ENCODE data around the gene TGFBR1. TPM values are rescaled to one million over a fixed set of nuclear protein-coding genes. Genes with fewer than 3 reads are reported as not detected.

TGFBR1 gene
- total and polyA plus RNA-seq, 2 experiments from 2014 or later = 41.7 to 79.4 TPM

- H3K27ac ChIP-seq = peak overlapping the region; percentile 7
- no peak for TF ChIP-seq EZH2phosphoT487 (IDR thresholded peaks at IDR 0.05; ENCODE audit: low read depth, severe bottlenecking, unreplicated experiment)
- TF ChIP-seq EZH2 (IDR thresholded peaks at IDR 0.05; ENCODE audit: borderline replicate concordance) = no peak
- TF ChIP-seq, protein P1, sequence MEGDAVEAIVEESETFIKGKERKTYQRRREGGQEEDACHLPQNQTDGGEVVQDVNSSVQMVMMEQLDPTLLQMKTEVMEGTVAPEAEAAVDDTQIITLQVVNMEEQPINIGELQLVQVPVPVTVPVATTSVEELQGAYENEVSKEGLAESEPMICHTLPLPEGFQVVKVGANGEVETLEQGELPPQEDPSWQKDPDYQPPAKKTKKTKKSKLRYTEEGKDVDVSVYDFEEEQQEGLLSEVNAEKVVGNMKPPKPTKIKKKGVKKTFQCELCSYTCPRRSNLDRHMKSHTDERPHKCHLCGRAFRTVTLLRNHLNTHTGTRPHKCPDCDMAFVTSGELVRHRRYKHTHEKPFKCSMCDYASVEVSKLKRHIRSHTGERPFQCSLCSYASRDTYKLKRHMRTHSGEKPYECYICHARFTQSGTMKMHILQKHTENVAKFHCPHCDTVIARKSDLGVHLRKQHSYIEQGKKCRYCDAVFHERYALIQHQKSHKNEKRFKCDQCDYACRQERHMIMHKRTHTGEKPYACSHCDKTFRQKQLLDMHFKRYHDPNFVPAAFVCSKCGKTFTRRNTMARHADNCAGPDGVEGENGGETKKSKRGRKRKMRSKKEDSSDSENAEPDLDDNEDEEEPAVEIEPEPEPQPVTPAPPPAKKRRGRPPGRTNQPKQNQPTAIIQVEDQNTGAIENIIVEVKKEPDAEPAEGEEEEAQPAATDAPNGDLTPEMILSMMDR (IDR thresholded peaks at IDR 0.05; ENCODE audit: poor library complexity) = no peak
Measured at GRCh38 chr9:99176527-99177013, 71.7 kb downstream of the TGFBR1 start.

DNA sequence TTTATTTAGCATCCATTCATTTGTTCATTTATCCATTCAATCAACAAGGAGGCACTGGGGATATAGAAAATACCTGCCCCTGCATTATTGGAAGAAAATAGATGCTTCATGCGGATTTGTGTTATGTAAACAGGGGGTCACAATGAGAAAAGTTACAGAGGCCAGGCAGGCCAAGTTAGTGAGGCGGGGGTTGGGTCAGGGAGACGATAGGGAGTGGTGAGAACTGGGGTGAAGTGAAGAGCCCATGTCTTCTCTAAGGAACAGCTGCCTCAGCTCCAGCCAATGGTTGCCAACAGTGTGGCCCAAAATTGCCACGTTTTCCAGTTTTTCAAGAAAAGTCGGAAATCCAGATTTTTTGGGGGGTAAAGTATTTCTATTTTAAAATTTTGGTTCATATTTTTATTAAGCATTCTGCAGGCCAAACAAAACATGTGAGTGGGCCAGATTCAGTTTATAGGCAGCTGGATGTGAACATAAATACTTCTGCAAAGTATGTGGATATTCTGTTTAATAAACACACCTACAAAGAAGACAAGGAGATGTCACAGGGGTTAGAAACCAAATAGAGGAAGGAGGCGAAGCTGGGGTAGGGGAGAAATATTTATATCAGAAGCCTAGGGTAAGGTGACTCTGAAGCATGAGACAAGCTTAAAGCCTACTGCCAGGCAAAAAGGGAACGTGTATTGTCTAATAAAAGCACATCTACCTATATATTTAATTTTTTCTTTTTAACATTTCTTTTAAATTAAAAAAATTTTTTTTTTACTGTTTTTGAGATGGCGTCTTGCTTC lies 72.9 kb downstream of the TGFBR1 start:
- Histone ChIP-seq H3K9me2 (replicated peaks; ENCODE audit: insufficient read depth) (no peaks in the 10 kb centered on the region), H3K4me3 (no peak overlapping the region), H3K4me1 (ENCODE audit: insufficient read depth) (peaks cover 21% of the 10 kb centered on the region), H4K20me1 (ENCODE audit: insufficient read depth, poor library complexity, severe bottlenecking) (no peaks in the 10 kb centered on the region), H2AFZ (no peak overlapping the region), H3K9me3 (ENCODE audit: low read depth) (no peaks in the 10 kb centered on the region), H3K36me3 (replicated peaks; ENCODE audit: insufficient read depth, low read depth) (no peaks in the 10 kb centered on the region), H3K79me2 (no peaks in the 10 kb centered on the region), H3K27ac (no peak overlapping the region), H3K4me2 (no peak overlapping the region), H3K27me3 (no peaks in the 10 kb centered on the region)
- no peak for DNase-seq (ENCODE audit: low spot score)
- TF ChIP-seq EZH2 (IDR thresholded peaks at IDR 0.05; ENCODE audit: borderline replicate concordance) (no peak), EZH2phosphoT487 (IDR thresholded peaks at IDR 0.05; ENCODE audit: low read depth, severe bottlenecking, unreplicated experiment) (no peak)
- TF ChIP-seq, protein P1 (IDR thresholded peaks at IDR 0.05; ENCODE audit: poor library complexity) = no peak
- WGBS (ENCODE audit: low lambda C conversion rate, missing lambda C conversion rate) = 92% methylated on average over 8 of the region's 8 CpGs

More at GRCh38 chr9:99176527-99177013, 71.7 kb downstream of the TGFBR1 start:
- H3K9me2 ChIP-seq (replicated peaks; ENCODE audit: insufficient read depth) = no peaks in the 10 kb centered on the region
- H3K9me3 ChIP-seq (ENCODE audit: low read depth) = no peaks in the 10 kb centered on the region
- DNase-seq (ENCODE audit: low spot score) = peak; percentile 50
- 20% methylated on average over 4 of the region's 4 CpGs for WGBS (ENCODE audit: low lambda C conversion rate, missing lambda C conversion rate)
- no peaks in the 10 kb centered on the region for H3K27me3 ChIP-seq
- H3K36me3 ChIP-seq (replicated peaks; ENCODE audit: insufficient read depth, low read depth) = no peaks in the 10 kb centered on the region
- H3K4me1 ChIP-seq (ENCODE audit: insufficient read depth) = peaks cover 26% of the 10 kb centered on the region
- no peak overlapping the region for H2AFZ ChIP-seq
- H3K79me2 ChIP-seq = no peaks in the 10 kb centered on the region
- no peaks in the 10 kb centered on the region for H4K20me1 ChIP-seq (ENCODE audit: insufficient read depth, poor library complexity, severe bottlenecking)
- H3K4me2 ChIP-seq = no peak overlapping the region
- no peak overlapping the region for H3K4me3 ChIP-seq

DNA sequence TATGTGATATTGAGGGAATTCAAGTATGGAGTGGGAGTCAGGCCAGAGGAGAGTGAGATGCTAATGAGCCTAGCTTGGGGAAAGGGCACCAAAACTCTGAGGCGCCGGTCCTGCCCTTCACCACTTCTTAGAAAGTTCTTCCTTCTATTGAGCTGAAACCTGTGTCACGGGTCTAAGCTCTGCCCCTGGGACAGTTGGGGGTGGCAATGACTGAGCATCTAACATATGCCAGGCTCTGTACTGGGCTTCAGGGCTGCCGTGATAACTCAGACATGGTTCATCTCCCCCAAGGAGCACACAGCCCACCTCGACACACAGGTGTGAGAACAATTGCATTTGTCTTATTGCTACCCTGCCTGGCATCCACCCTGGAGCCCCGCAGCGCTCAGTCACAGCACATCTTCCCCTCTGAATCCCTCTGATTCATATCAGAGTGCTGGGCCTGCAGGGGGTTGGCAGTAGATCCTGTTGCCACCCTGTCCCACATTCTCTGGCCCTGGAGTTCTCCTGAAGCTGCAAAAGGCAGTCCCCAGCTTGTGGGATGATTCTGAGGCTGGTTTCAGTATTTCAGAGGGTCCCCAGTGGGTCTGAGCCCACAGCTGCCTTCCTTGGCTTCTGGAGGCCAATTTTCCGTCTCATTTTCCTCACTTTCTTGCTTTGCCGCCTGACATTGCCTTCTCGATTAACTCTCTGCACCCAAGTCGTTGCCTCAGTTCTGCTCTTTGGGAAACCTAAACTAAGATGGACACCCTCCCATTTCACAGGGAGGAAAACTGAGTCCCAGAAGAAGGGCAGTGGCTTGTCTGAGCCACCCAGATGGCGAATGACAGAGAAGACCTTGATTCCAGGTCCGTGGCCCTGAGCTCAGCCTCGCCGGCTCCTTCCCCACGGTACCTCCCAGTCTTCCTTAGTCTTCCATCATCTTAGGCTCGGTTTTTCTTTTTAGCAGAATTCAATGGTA lies 74.3 kb downstream of the TGFBR1 start:
- TF ChIP-seq, protein P1 (IDR thresholded peaks at IDR 0.05; ENCODE audit: poor library complexity) = no peak
- TF ChIP-seq EZH2 (IDR thresholded peaks at IDR 0.05; ENCODE audit: borderline replicate concordance) = no peak
- TF ChIP-seq EZH2phosphoT487 (IDR thresholded peaks at IDR 0.05; ENCODE audit: low read depth, severe bottlenecking, unreplicated experiment) = no peak

More for the DNA sequence above, 74.3 kb downstream of the TGFBR1 start:
- Histone ChIP-seq H4K20me1 (ENCODE audit: insufficient read depth, poor library complexity, severe bottlenecking) (no peaks in the 10 kb centered on the region), H3K4me2 (no peak overlapping the region), H3K9me2 (replicated peaks; ENCODE audit: insufficient read depth) (no peaks in the 10 kb centered on the region), H3K79me2 (no peaks in the 10 kb centered on the region), H3K36me3 (replicated peaks; ENCODE audit: insufficient read depth, low read depth) (no peaks in the 10 kb centered on the region), H2AFZ (no peak overlapping the region), H3K27ac (no peak overlapping the region), H3K27me3 (no peaks in the 10 kb centered on the region), H3K4me3 (no peak overlapping the region), H3K4me1 (ENCODE audit: insufficient read depth) (peaks cover 7% of the 10 kb centered on the region), H3K9me3 (ENCODE audit: low read depth) (no peaks in the 10 kb centered on the region)
- no peak for DNase-seq (ENCODE audit: low spot score)
- 93% methylated on average over 17 of the region's 17 CpGs for WGBS (ENCODE audit: low lambda C conversion rate, missing lambda C conversion rate)
